ENCODE data around the gene GLCE.
A peak's percentile ranks its signal among the peaks of the same experiment; 100 is the strongest.

GLCE gene

GRCh38 chr15:69160141-69160993 lies at the start of gene GLCE:
Gene GLCE (plus strand): TSS chr15:69160635. CDS start chr15:69255807, 95,172 bp downstream.
- peak; percentile 92 for DNase-seq (ENCODE audit: low spot score)

GRCh38 chr15:69114331-69114928 lies 46.0 kb upstream of the GLCE start:
- DNase-seq (ENCODE audit: low spot score), result peak; percentile 13

- no peak for DNase-seq (ENCODE audit: low spot score)
Measured at GRCh38 chr15:69115031-69115430, 45.4 kb upstream of the GLCE start.

- DNase-seq (ENCODE audit: low spot score), result no peak
Measured at GRCh38 chr15:69116391-69116790, 44.0 kb upstream of the GLCE start.

GRCh38 chr15:69117431-69117871 lies 43.0 kb upstream of the GLCE start:
- DNase-seq (ENCODE audit: low spot score), result no peak

GRCh38 chr15:69118089-69118488 lies 42.3 kb upstream of the GLCE start:
- no peak for DNase-seq (ENCODE audit: low spot score)

- DNase-seq (ENCODE audit: low spot score), result no peak
Measured at GRCh38 chr15:69119001-69119400, 41.4 kb upstream of the GLCE start.

- DNase-seq (ENCODE audit: low spot score), result no peak
Measured at GRCh38 chr15:69119683-69120395, 40.6 kb upstream of the GLCE start.

- DNase-seq (ENCODE audit: low spot score), result no peak
Measured at GRCh38 chr15:69120732-69121131, 39.7 kb upstream of the GLCE start.

GRCh38 chr15:69121198-69121828 lies 39.1 kb upstream of the GLCE start:
- DNase-seq (ENCODE audit: low spot score), result no peak

- no peak for DNase-seq (ENCODE audit: low spot score)
Measured at GRCh38 chr15:69125236-69125635, 35.2 kb upstream of the GLCE start.

GRCh38 chr15:69126054-69126469 lies 34.4 kb upstream of the GLCE start:
- no peak for DNase-seq (ENCODE audit: low spot score)

GRCh38 chr15:69127306-69127705 lies 33.1 kb upstream of the GLCE start:
- no peak for DNase-seq (ENCODE audit: low spot score)

GRCh38 chr15:69128667-69129311 lies 31.6 kb upstream of the GLCE start:
- DNase-seq (ENCODE audit: low spot score), result no peak

- no peak for DNase-seq (ENCODE audit: low spot score)
Measured at GRCh38 chr15:69131362-69132220, 28.8 kb upstream of the GLCE start.

GRCh38 chr15:69132430-69132829 lies 28.0 kb upstream of the GLCE start:
- no peak for DNase-seq (ENCODE audit: low spot score)

GRCh38 chr15:69132977-69133861 lies 27.2 kb upstream of the GLCE start:
- DNase-seq (ENCODE audit: low spot score), result no peak

- no peak for DNase-seq (ENCODE audit: low spot score)
Measured at GRCh38 chr15:69133862-69134519, 26.4 kb upstream of the GLCE start.

- no peak for DNase-seq (ENCODE audit: low spot score)
Measured at GRCh38 chr15:69134791-69135190, 25.6 kb upstream of the GLCE start.

Data from hematopoietic multipotent progenitor cell treated with erythropoietin and hydrocortisone succinate and interleukin-3 and kit ligand, for 17 days (in vitro differentiated cells).